DMS79 treated with DMSO at 0.1 percent for 48 hours (cell line): Measurements from ENCODE around the gene PYGO2.
"Not testable (repeated sequence)": the region's sequence is repeated elsewhere in the genome, so short reads cannot be mapped to it uniquely, and the experiment has no call there.

Source experiments
- DNase-seq: peaks from one replicate; lab custom pipeline; 2025; lab: John Stamatoyannopoulos, UW

PYGO2 gene

DNA sequence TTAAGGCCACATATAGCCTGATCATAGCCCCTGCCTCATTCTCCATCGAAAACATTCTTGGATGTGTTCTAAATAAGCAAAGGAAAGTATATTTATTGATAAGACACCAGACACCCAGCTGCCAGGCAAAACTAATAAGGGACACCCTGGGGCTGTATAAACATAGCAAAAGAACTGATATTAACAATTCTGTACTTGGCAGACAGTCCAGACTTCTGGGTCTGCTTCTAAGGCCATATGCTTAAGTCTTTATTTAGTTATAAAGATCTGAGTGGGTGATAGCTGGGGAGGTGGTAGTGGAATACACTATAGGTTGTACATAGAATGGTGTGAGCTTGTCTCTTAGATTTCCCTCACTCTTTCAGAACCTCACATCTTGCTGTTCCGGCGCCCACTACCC, 16.8 kb upstream of the PYGO2 start:
- DNase-seq: no peak

DNA sequence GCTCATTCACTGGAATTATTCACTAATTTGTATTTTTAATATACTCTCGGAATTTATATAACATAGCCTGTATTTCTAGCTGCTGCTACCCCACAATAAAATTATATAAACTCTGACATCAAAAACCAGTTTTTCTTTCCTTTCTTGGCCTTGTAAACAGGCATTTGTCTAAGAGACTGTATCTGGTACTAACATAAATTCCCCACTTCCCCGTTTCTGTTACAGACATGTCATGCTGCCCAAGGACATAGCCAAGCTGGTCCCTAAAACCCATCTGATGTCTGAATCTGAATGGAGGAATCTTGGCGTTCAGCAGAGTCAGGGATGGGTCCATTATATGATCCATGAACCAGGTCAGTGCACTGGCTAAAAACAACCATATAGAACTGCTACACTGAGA, 16.2 kb upstream of the PYGO2 start:
- not testable (repeated sequence) for DNase-seq

- peak; percentile 47 for DNase-seq
Measured at GRCh38 chr1:154975409-154976059, 14.0 kb upstream of the PYGO2 start.

DNA sequence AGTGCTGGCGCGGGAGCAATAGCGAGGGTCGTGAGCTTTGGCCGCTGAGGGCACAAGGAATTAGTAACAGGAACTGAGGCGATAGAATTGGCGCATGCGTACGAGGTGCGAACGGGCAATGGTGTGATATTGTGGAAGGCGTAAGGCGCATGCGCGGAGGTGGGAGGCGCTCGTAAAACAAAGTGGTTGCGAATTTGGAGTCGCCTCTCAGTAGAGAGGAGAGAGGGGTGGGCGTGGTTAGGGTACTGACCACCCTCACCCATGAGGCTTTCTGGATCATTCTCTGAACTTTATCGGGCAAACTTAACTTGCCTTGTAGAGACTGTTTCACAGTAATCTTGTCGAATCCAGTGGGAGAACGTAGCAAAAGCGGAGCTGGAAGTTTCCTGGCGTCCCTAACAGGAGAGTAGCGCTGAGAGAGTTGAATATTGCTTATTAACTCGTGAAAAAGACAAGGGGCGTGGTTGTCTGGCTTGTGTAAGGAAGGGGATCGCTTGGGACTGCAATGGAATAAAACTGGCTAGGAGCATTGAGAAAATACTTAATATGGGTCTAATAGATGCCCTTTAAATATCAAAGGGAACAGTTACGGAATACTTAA, 13.3 kb upstream of the PYGO2 start:
- DNase-seq: peak; percentile 97

DNA sequence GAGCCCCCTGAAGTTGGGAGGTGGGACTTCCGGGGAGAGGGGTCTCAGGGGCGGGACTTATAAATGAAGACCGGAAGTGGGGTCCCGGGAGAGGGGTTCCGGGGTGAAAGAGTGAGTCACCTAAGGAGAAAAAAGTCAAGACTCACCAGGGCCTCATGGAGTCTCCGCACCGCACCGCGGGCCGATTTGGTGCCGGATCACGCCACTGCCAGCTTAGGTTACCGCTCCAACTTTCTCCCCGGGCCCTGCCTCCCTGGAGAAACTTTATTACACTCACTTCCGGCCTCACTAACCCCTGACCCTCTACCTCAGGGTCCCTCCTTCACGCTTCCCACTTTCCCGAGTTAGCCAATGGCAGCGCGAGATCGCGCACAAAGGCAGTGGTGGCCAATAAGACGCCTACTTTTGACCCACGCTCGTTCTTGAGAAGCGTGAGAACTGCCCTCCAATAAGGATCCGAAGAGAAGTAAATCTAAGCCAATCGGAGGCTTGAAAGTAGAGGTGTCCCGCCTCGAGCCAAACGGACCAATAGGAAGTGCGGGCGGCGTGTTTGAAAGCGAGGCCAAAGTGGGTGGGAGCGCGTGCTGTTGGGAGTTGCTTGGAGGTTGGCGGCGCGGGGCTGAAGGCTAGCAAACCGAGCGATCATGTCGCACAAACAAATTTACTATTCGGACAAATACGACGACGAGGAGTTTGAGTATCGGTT, 12.7 kb upstream of the PYGO2 start, which contains the start of gene CKS1B:
Gene CKS1B, plus strand, starts transcription at position 580 of the 706 bp plus-strand sequence. Its CDS starts 65 bp downstream, at position 645.
- peak; percentile 98 for DNase-seq

GRCh38 chr1:154973344-154974101, 11.9 kb upstream of the PYGO2 start:
- DNase-seq: peak; percentile 89

DNA sequence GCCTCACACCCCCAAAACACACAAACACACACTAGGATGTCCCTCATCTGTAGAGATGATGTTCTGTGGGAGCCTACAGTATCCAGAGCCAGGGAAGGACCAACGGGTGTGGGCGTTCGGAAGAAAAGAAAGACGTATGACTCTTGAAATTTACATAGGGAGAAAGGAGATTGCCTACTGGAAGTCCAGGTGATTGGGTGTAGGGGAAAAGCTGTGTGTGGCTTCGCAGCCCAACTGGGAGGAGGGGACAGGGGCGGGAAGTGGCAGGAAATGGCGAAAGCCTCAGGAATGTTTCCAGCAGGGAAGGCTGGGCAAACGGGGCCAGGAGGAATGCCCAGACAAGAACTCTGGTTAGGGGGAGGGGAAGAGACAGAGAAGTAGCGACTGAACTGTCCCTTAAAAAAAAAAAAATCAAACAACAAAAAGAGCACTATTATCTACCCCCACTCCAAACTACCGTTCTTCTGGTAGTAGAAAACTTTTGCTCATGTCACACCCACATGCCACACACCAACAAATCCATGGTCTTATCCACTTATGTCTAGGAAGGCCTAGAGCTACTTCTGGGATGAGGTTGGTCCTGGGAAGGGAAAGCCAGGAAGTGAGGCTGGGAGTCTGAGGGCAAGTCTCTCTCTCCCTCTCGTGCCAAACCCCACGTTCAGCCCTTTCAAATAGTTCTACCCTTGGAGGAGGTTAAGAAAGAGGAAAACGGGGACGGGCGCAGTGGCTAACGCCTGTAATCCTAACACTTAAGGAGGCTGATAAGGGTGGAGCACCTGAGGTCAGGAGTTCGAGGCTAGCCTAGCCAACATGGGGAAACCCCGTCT, 11.1 kb upstream of the PYGO2 start:
- no peak for DNase-seq

DNA sequence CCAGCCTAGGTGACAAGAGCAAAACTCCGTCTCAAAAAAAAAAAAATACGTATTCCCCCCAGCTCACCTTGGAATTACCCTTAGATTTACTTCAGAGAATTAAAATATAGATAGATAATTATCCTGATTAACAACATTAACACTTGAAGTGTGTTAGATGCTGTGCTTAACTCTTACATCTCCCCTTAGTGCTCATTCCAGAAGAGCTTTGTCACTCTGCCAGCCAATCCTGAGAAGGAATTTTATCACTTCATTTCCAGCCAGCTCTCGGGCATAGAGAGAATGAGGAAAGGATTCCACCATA, 10.6 kb upstream of the PYGO2 start:
- no peak for DNase-seq

GRCh38 chr1:154971341-154971998, 9.9 kb upstream of the PYGO2 start:
- no peak for DNase-seq

DNA sequence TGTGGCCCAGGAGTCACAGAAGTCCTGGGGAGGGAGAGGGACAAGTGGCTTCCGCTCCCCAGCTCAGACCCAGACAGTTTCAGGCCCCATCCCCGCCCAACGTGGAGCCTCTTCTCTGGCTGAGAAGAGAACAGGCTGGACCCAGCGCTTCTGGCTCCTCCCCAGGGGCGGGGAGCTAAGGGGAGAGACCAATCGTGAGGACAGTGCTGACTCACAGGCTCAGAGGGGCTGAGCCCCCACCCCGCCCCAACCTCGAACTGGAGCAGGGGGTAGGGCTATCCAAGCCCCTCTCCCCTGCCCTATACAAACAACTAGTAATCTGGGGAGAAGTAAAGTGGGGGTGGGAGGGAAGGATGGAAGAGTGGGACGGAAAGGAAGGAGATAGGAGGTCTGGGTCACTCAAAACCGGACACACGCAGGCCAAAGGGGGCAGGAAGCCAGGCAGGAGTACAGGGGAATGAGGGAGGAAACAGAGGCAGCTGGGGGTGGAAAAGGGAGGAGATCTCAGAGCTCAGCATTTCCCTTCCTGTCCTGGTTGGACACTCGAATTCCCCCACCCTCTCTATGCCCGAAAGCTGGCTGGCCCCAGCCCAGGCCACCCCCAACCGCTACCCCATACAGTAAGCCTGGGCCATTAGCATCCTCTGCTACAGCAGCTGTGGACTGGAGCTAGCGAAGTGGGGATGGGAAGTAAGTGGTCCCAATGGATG, 9.2 kb upstream of the PYGO2 start, which contains the start of gene SHC1:
Gene SHC1, minus strand, starts transcription at position 117 of the 710 bp plus-strand sequence. CDS start 221 bp downstream, outside the sequence.
- DNase-seq: no peak

- no peak for DNase-seq
Measured at GRCh38 chr1:154969860-154970452, 8.4 kb upstream of the PYGO2 start.

DNA sequence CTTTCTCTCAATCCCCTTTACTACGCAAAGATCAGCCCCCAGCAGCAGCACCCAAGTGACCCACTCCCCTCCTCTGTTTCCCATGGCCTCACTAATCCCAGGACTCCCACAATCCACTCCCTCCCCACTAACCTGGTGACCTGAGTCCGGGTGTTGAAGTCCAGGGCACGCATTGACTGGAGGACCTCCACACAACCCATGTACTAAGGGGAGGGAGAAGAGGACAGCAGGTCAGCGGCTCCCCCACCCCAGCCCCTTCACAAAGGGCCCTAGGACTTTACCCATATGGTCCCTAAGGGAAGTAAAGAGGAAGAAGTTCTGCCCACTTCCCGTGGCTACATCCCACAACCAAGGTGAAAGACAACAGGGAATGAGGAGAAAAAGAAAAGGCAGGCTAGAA, 7.7 kb upstream of the PYGO2 start:
- no peak for DNase-seq

GRCh38 chr1:154968731-154969130, 7.1 kb upstream of the PYGO2 start:
- DNase-seq: peak; percentile 9

GRCh38 chr1:154967331-154967950, 5.9 kb upstream of the PYGO2 start:
- DNase-seq: no peak

GRCh38 chr1:154966111-154966510, 4.5 kb upstream of the PYGO2 start:
- no peak for DNase-seq

- no peak for DNase-seq
Measured at GRCh38 chr1:154964359-154964758, 2.8 kb upstream of the PYGO2 start.

- DNase-seq: no peak
Measured at GRCh38 chr1:154963643-154964042, 2.1 kb upstream of the PYGO2 start.

DNA sequence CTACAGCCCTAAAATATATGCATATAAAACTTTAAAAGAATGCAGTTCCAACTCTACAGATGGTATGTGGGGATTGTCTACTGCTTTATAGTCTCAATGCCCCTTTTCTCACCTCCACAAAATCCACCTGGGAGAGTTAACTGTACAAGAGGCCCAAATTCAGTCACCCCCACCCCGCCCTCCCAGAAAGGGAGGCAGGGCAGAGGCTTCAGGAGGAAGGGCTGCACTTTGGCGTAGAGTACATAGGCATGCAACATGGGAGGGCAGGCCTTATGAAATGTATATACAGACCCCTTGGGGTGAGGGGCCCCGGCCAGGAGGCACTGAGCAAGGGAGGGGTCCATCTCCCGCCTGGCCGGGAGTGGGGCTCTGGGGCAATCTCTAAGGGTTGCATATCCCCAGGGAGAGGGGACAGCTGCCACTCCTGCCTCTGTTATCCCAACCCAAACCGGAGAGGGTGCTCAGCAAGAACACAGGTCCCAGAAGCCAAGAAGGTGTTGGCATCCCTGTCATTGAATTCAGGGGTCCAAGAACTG, 1.3 kb upstream of the PYGO2 start:
- DNase-seq: no peak

DNA sequence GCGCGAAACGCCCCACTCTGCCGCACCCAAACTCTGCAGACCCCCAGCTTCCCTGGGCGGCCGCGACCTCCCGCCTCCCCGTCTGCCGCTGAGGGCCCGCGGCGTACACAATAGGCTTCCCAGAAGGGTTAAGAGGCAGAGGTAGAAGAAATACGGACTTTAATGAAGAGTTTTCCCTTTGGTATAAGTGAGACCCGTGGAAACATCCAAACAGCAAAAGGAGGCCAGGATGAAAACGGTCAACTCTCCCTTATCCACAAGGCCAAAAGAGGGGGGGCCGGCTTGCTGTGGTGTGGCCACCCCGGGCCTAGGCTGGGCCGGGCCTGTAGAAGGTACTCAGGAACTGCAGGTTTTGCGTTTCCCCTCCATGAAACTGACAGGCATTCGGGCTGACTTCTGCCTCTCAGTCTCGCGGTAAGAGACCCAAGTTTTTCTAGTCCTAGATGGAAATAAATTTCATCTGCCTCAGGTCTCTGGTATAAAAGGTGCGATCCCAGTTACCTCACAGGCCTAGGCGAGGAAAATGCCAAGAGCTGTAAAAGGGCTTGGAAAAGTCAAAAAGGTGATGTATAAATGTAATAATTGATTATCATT, 671 bp upstream of the PYGO2 start:
- no peak for DNase-seq
